HCT116 (cell line): Measurements from ENCODE around the gene CPT1B.

Source experiments
- EGR1 ChIP-seq: IDR thresholded peaks from 2 replicates; pipeline ENCODE4 v1.6.1; 2012; ENCODE audit warnings: low read depth
- SRF ChIP-seq: IDR thresholded peaks from 2 replicates; pipeline ENCODE4 v1.6.1; 2012; ENCODE audit warnings: low read depth
- YY1 ChIP-seq: IDR thresholded peaks from 2 replicates; pipeline ENCODE4 v1.6.1; 2011; ENCODE audit warnings: low read length, low read depth, moderate library complexity, mild to moderate bottlenecking; ENCODE audit not compliant: insufficient replicate concordance; ENCODE audit errors: extremely low read depth

- TF ChIP-seq YY1 (no peak), SRF (no peak), EGR1 (no peak)
Measured at GRCh38 chr22:50550395-50550794, 27.8 kb downstream of the CPT1B start.
